C4-2B (cell line): ENCODE results near the gene LARGE1.

Source experiments
- ZFX ChIP-seq: fragments of 450-650 bp; IDR thresholded peaks from 2 replicates; pipeline ENCODE4 v1.6.1; 2017
- TF ChIP-seq, protein P1 (sequence below): fragments of 450-650 bp; conservative IDR thresholded peaks from 2 replicates; pipeline ENCODE4 v1.5.1; 2017; ENCODE audit warnings: mild to moderate bottlenecking

- TF ChIP-seq, protein P1, sequence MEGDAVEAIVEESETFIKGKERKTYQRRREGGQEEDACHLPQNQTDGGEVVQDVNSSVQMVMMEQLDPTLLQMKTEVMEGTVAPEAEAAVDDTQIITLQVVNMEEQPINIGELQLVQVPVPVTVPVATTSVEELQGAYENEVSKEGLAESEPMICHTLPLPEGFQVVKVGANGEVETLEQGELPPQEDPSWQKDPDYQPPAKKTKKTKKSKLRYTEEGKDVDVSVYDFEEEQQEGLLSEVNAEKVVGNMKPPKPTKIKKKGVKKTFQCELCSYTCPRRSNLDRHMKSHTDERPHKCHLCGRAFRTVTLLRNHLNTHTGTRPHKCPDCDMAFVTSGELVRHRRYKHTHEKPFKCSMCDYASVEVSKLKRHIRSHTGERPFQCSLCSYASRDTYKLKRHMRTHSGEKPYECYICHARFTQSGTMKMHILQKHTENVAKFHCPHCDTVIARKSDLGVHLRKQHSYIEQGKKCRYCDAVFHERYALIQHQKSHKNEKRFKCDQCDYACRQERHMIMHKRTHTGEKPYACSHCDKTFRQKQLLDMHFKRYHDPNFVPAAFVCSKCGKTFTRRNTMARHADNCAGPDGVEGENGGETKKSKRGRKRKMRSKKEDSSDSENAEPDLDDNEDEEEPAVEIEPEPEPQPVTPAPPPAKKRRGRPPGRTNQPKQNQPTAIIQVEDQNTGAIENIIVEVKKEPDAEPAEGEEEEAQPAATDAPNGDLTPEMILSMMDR, result no peak
- TF ChIP-seq ZFX, result no peak
Observed at GRCh38 chr22:33405194-33405593, 515.1 kb downstream of the LARGE1 start.
